ENCODE results near the gene CATSPER1. TPM values are rescaled to one million over a fixed set of nuclear protein-coding genes. Genes with fewer than 3 reads are reported as not detected.

CATSPER1 gene
- total RNA-seq, 2 experiments from 2014 or later: 0.33 to 0.58 TPM

DNA sequence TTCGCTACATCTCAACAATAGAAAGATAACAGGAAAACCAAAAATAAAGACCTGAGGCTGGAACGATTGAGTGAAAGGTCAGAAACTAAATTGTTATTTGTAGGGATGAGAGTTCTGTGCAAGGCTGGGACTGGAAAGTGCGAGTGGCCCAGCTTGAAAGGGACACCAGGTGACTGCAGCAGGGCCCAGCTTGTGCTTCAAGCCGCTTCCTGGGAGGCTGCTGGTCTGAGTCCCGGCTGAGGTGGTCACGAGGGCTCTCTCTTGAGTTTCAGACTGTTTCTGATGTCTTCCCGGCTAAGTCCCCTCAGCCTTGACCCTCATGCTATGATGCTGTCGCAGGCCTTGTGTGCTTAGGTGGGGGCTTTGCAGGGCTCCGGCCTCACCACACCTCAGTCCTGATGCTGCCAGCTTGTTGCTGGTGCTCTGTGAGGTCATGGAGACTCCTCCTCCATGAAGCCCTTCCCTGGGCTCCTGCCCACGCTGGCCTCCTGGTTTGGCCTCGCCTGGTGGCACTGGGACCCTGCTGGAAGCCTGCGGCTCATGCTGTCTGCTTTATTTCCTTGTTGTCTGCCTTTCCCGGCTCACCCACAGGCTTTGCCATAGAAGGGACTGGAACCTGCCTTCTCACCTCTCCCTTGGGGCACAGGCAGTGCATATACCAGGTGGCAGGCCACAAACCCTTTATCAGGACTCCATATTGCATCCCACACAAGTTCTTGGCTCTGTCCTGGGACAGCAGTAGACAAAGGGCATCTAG is 20.0 kb downstream of the CATSPER1 start:
- POLR2A ChIA-PET: no interaction called here

GRCh38 chr11:66004186-66004585 is 22.1 kb downstream of the CATSPER1 start:
- peak overlapping the region; percentile 49 for H3K27ac Mint-ChIP-seq
- H3K9me3 Mint-ChIP-seq: no peaks in the 10 kb centered on the region
- H3K4me3 Mint-ChIP-seq: peak overlapping the region; percentile 56
- DNase-seq: no peak
- H3K27me3 Mint-ChIP-seq: no peaks in the 10 kb centered on the region
- peaks cover 46% of the 10 kb centered on the region for H3K36me3 Mint-ChIP-seq (ENCODE audit: low read depth)
- ChIA-PET CTCF (interaction anchor here (0.5 kb wide), 1 partner anchor 74 kb away, joined by 3 read pairs; no protein-coding TSS in a partner anchor), POLR2A (interaction anchor here (1.1 kb wide), 1 partner anchor 143 kb away, joined by 3 read pairs; no protein-coding TSS in a partner anchor)
- peaks cover 37% of the 10 kb centered on the region for H3K4me1 Mint-ChIP-seq

More for the DNA sequence above, 20.0 kb downstream of the CATSPER1 start:
- H3K27me3 Mint-ChIP-seq: peaks cover 10% of the 10 kb centered on the region
- CTCF ChIA-PET: interaction anchor here (1.1 kb wide), 1 partner anchor 119 kb away, joined by 3 read pairs; no protein-coding TSS in a partner anchor
- H3K4me1 Mint-ChIP-seq: peaks cover 22% of the 10 kb centered on the region
- H3K9me3 Mint-ChIP-seq: no peaks in the 10 kb centered on the region
- H3K27ac Mint-ChIP-seq: no peak overlapping the region
- peaks cover 33% of the 10 kb centered on the region for H3K36me3 Mint-ChIP-seq (ENCODE audit: low read depth)
- no peak for DNase-seq
- no peak overlapping the region for H3K4me3 Mint-ChIP-seq

GRCh38 chr11:66003291-66003690 is 23.0 kb downstream of the CATSPER1 start:
- Mint-ChIP-seq H3K27ac (peak overlapping the region; percentile 78), H3K9me3 (no peaks in the 10 kb centered on the region), H3K36me3 (ENCODE audit: low read depth) (peaks cover 55% of the 10 kb centered on the region), H3K27me3 (no peaks in the 10 kb centered on the region), H3K4me1 (peaks cover 43% of the 10 kb centered on the region), H3K4me3 (peak overlapping the region; percentile 94)
- no peak for DNase-seq
- ChIA-PET CTCF (interaction anchor here (0.8 to 1.9 kb wide), 5 partner anchors 15 to 144 kb away, joined by 4 to 12 read pairs (median 6); partner anchors contain the start of genes CCDC85B and MUS81), POLR2A (interaction anchor here (0.9 to 2.5 kb wide), 18 partner anchors 8 to 388 kb away, joined by 3 to 22 read pairs (median 5); partner anchors contain the start of genes CCDC85B, CFL1, CST6 and FIBP)

DNA sequence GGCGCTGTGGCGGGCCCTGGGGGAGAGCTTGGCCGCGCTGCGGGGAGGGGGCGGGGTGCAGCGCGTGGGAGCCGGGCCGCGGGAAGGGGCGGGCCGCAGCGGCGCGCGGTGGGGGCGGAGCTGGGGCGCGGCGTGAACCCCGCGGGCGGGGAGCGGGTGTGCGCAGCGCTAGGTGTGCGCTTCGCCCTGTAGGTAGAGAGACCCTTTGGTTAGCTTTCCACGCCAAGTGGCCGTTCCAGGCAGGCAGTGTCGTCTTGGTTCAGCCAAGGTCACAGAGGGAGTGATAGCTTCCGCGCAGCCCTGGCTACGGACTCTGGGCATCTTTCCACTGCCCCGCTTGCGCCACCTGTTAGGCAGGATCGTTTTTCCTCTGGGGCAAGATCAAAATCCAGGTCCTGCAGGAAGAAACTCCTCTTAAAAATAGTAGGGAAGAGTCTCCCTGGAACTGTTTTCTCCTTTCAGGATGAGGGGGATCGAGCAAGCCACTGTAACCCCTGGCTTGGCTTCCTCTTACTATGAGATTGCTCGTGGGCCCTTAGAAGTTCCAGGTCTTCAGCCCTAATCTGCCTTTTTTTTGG is 23.5 kb downstream of the CATSPER1 start:
- H3K4me1 Mint-ChIP-seq: peaks cover 44% of the 10 kb centered on the region
- peaks cover 60% of the 10 kb centered on the region for H3K36me3 Mint-ChIP-seq (ENCODE audit: low read depth)
- H3K27me3 Mint-ChIP-seq: no peaks in the 10 kb centered on the region
- CTCF ChIA-PET: interaction anchor here (0.8 to 1.9 kb wide), 8 partner anchors 14 to 151 kb away, joined by 3 to 12 read pairs (median 6); partner anchors contain the start of genes CCDC85B and MUS81
- POLR2A ChIA-PET: interaction anchor here (0.8 to 2.5 kb wide), 35 partner anchors 9 to 388 kb away, joined by 3 to 22 read pairs (median 5); partner anchors contain the start of genes BRMS1, CCDC85B, CFL1 and CST6
- no peak for DNase-seq
- H3K27ac Mint-ChIP-seq: peak overlapping the region; percentile 95
- H3K4me3 Mint-ChIP-seq: peak overlapping the region; percentile 94
- H3K9me3 Mint-ChIP-seq: no peaks in the 10 kb centered on the region

- peaks cover 66% of the 10 kb centered on the region for H3K36me3 Mint-ChIP-seq (ENCODE audit: low read depth)
- CTCF ChIA-PET: interaction anchor here (0.8 to 1.9 kb wide), 8 partner anchors 14 to 150 kb away, joined by 3 to 12 read pairs (median 6); partner anchors contain the start of genes CCDC85B and MUS81
- peaks cover 48% of the 10 kb centered on the region for H3K4me1 Mint-ChIP-seq
- H3K27ac Mint-ChIP-seq: peak within 1 kb of the TSS; percentile 95
- DNase-seq: peak; percentile 96
- no peaks in the 10 kb centered on the region for H3K9me3 Mint-ChIP-seq
- H3K4me3 Mint-ChIP-seq: peak within 1 kb of the TSS; percentile 94
- no peaks in the 10 kb centered on the region for H3K27me3 Mint-ChIP-seq
- POLR2A ChIA-PET: interaction anchor here (0.8 to 2.5 kb wide), 35 partner anchors 9 to 387 kb away, joined by 3 to 22 read pairs (median 5); partner anchors contain the start of genes BRMS1, CCDC85B, CFL1 and CST6
Measured at GRCh38 chr11:66001942-66002647, 24.2 kb downstream of the CATSPER1 start, which contains the start of the genes BANF1 and EIF1AD. BANF1 (plus strand) TSS chr11:66002503; CDS start chr11:66003251, 748 bp downstream. EIF1AD (minus strand) TSS chr11:66002157; CDS start chr11:66000389, 1,768 bp downstream.

DNA sequence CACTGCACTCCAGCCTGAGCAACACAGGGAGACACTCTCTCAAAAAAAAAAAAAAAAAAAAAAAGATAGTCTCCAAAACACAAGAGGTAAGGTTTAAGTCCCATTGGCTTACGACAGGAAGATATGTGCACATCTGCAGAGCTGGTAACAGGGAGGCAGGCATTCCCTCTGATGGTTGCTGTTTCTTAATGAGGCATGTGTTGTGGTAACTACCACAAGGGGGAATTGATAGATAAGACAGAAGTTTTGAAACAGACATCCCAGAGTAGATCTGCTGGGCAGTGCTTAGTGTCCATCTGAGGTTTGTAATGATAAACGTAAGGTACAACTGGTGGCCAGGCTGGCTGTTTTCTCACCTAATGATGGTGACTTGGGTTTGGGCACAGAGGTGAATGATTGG is 29.0 kb downstream of the CATSPER1 start:
- CTCF ChIA-PET: interaction anchor here (0.6 kb wide), 1 partner anchor 286 kb away, joined by 3 read pairs; no protein-coding TSS in a partner anchor
- POLR2A ChIA-PET: no interaction called here
- no peaks in the 10 kb centered on the region for H3K27me3 Mint-ChIP-seq
- H3K4me3 Mint-ChIP-seq: no peak overlapping the region
- H3K9me3 Mint-ChIP-seq: no peaks in the 10 kb centered on the region
- DNase-seq: no peak
- H3K36me3 Mint-ChIP-seq (ENCODE audit: low read depth): peaks cover 55% of the 10 kb centered on the region
- H3K4me1 Mint-ChIP-seq: peaks cover 34% of the 10 kb centered on the region
- no peak overlapping the region for H3K27ac Mint-ChIP-seq

GRCh38 chr11:65992056-65992455 is 34.2 kb downstream of the CATSPER1 start:
- Mint-ChIP-seq H3K27me3 (no peaks in the 10 kb centered on the region), H3K36me3 (ENCODE audit: low read depth) (peaks cover 13% of the 10 kb centered on the region), H3K9me3 (no peaks in the 10 kb centered on the region), H3K27ac (no peak overlapping the region), H3K4me3 (no peak overlapping the region), H3K4me1 (peaks cover 7% of the 10 kb centered on the region)
- no peak for DNase-seq
- POLR2A ChIA-PET: interaction anchor here (2.3 kb wide), 1 partner anchor 10 kb away, joined by 7 read pairs; the partner anchor contains the start of genes BANF1 and EIF1AD
- CTCF ChIA-PET: interaction anchor here (0.6 to 6.1 kb wide), 6 partner anchors 9 to 212 kb away, joined by 3 to 46 read pairs (median 4); partner anchors contain the start of genes FIBP and MUS81

GRCh38 chr11:65988791-65989592 is 37.3 kb downstream of the CATSPER1 start:
- ChIA-PET POLR2A (interaction anchor here (0.6 to 1.7 kb wide), 6 partner anchors 14 to 118 kb away, joined by 3 to 10 read pairs (median 4); partner anchors contain the start of genes CCDC85B and FIBP), CTCF (interaction anchor here (0.6 to 6.1 kb wide), 13 partner anchors 14 to 295 kb away, joined by 3 to 46 read pairs (median 4); partner anchors contain the start of genes BANF1, CCDC85B, EIF1AD and FIBP)
- Mint-ChIP-seq H3K27ac (peak overlapping the region; percentile 73), H3K27me3 (no peaks in the 10 kb centered on the region), H3K9me3 (no peaks in the 10 kb centered on the region), H3K4me3 (no peak overlapping the region), H3K4me1 (peaks cover 5% of the 10 kb centered on the region), H3K36me3 (ENCODE audit: low read depth) (no peaks in the 10 kb centered on the region)
- peak; percentile 94 for DNase-seq

GRCh38 chr11:65987336-65987735 is 38.9 kb downstream of the CATSPER1 start:
- H3K9me3 Mint-ChIP-seq: no peaks in the 10 kb centered on the region
- ChIA-PET POLR2A (interaction anchor here (1.7 kb wide), 1 partner anchor 117 kb away, joined by 5 read pairs; no protein-coding TSS in a partner anchor), CTCF (interaction anchor here (1.4 to 6.1 kb wide), 4 partner anchors 98 to 128 kb away, joined by 12 to 46 read pairs (median 40); partner anchors contain the start of genes CCDC85B, FIBP and MUS81)
- H3K27ac Mint-ChIP-seq: no peak overlapping the region
- H3K27me3 Mint-ChIP-seq: no peaks in the 10 kb centered on the region
- H3K4me3 Mint-ChIP-seq: no peak overlapping the region
- no peaks in the 10 kb centered on the region for H3K36me3 Mint-ChIP-seq (ENCODE audit: low read depth)
- no peak for DNase-seq
- peaks cover 5% of the 10 kb centered on the region for H3K4me1 Mint-ChIP-seq

DNA sequence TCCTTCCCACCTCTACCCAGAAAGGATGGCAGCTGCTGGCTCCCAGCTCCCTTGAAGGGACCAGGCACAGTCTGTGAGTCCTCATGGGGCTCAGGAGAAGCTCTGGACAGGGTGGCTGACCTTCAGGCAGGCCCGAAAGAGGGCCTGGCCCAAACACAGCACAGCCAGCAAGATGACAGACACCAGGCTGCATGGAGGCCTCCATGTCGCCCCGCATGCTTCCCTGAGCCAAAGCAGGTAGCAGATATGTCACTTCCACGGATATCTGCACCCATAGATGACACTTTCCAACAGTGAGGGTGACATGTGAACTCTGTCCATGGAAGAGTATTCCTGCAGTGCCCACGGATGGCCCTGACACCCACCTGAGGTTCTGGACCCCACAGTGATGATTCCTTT is 42.7 kb downstream of the CATSPER1 start:
- H3K27me3 Mint-ChIP-seq: no peaks in the 10 kb centered on the region
- H3K27ac Mint-ChIP-seq: no peak overlapping the region
- no peaks in the 10 kb centered on the region for H3K4me1 Mint-ChIP-seq
- ChIA-PET CTCF (interaction anchor here (1.0 to 5.1 kb wide), 5 partner anchors 38 to 204 kb away, joined by 3 to 44 read pairs (median 4); partner anchors contain the start of genes CCDC85B, FIBP and MUS81), POLR2A (no interaction called here)
- no peak for DNase-seq
- no peak overlapping the region for H3K4me3 Mint-ChIP-seq
- H3K36me3 Mint-ChIP-seq (ENCODE audit: low read depth): peaks cover 7% of the 10 kb centered on the region
- no peaks in the 10 kb centered on the region for H3K9me3 Mint-ChIP-seq

Measured in activated CD4-positive, alpha-beta memory T cell treated with anti-CD3 and anti-CD28 coated beads, Interleukin-2, amount 10 ng/mL, durations not matched to agents 7 days and 5 days (primary cell).